GM21526 (cell line): ENCODE measurements around the gene PMAIP1.

Experiments used
- ATAC-seq: cut with Tn5 transposase; IDR thresholded peaks from one replicate; pipeline ENCODE4 v1.9.1; 2021; ENCODE audit warnings: moderate library complexity; ENCODE audit not compliant: unreplicated experiment, low FRiP score

The PMAIP1 gene

DNA sequence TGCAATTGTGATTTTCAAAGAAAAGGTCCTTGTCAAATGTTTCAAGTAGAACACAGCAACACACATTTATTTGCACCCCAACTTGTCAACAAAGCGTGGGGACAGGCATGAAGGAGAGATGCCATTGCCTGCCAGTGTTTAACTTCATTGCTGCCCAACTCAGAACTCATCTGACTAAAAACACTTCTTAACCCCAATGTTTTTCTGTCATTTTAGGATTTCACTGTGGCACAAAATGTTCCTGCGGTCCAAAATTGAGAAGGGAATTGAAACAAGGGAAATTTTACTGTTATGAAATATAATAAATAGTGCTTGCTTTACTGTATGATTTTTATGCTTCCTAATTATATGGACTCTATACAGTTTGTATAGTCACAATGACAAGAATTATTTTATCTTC is 45.7 kb downstream of the PMAIP1 start:
- no peak for ATAC-seq

DNA sequence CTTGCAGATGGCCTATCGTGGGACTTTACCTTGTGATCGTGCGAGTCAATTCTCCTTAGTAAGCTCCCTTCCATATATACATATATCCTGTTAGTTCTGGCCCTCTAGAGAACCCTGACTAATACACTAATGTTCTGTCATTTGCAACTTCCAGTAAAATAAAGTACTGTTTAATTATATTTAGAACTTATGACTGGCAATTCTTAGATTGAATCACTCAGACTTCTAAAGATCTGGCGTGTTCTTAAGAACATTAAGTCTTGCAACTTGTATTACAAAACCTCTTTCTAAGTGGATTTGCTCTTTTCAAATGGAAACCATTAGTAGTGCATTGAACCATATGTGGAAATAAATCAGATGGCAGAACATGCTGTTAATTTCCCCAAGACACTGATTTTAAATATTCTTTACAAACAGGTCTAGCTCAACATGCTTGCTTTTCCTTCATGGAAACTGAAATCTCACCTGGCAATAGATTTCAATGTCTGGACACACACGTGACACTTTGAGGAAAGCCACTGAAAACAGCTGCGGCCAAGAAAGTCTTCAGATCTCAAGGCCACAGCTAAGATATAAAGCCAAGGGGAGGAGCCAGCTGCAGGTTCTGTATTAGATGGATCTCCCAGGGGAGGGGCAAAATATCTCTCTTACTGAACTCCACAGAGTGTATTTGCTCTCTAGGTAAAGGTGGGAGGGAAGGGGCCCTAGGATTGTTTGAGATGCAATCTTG is 50.6 kb downstream of the PMAIP1 start:
- no peak for ATAC-seq

GRCh38 chr18:59951591-59951990 is 51.8 kb downstream of the PMAIP1 start:
- ATAC-seq, result no peak

DNA sequence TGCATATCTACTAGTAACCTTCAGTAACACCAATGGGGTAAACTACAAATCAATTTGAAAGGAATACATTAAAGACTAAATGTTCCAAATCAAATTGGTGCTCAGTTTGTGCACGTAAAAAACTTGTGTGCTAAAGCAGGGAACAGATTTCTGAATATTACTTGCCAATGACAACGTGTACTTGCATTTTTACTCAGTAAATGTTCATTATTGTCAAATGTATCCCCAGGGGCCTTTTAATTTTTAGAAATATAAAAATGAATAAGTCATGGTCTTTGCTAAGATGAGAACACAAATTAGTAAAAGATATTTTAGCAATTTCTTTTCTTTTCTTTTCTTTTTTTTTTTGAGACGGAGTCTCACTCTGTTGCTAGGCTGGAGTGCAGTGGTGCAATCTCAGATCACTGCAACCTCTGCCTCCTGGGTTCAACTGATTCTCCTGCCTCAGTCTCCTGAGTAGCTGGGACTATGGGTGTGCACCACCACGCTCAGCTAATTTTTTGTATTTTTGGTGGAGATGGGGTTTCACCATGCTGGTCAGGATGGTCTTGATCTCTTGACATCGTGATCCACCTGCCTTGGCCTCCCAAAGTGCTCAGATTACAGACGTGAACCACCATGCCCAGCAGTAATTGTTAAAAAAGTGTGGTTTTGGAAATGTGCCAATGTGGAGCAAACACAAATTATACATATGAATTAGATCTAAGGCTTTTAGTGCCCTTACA is 52.6 kb downstream of the PMAIP1 start:
- ATAC-seq, result no peak
